ENCODE data around the gene HIGD2B.
A peak's percentile ranks its signal among the peaks of the same experiment; 100 is the strongest.
"Not testable (repeated sequence)": the region's sequence is repeated elsewhere in the genome, so short reads cannot be mapped to it uniquely, and the experiment has no call there.

- not testable (repeated sequence) for TF ChIP-seq EZH2 (IDR thresholded peaks at IDR 0.05; ENCODE audit: borderline replicate concordance)
- TF ChIP-seq CTCF (IDR thresholded peaks at IDR 0.05; ENCODE audit: poor library complexity), result peak; percentile 47
These were observed 15.2 kb downstream of the HIGD2B start for GRCh38 chr15:72670656-72671352.

Measured in hepatocyte (in vitro differentiated cells).